Muscle of arm (tissue), 12 donors: ENCODE measurements around the gene GUCA2A. TPM values are rescaled to one million over a fixed set of nuclear protein-coding genes. Genes with fewer than 3 reads are reported as not detected.

ENCODE experiments used
- DNase-seq: peaks from one replicate; pipeline ENCODE4 v3.0.0-alpha.2; 2013
- polyA plus RNA-seq, 12 donors: library from polyadenylated mRNA; unstranded; fragments of 120-200 nt; gene quantifications; one replicate each; pipeline ENCODE4 v1.2.1, GENCODE V29; 2013; ENCODE audit not compliant: insufficient read length in 12 of 12

The GUCA2A gene
- polyA plus RNA-seq, 12 donors = 0.61 to 33.9 TPM; not detected in 10

- DNase-seq = no peak
Observed at GRCh38 chr1:42133809-42134526, 30.6 kb downstream of the GUCA2A start.

GRCh38 chr1:42133390-42133789 lies 31.2 kb downstream of the GUCA2A start:
- DNase-seq = no peak

GRCh38 chr1:42130061-42130660 lies 34.4 kb downstream of the GUCA2A start:
- no peak for DNase-seq

GRCh38 chr1:42128964-42129363 lies 35.6 kb downstream of the GUCA2A start:
- DNase-seq = no peak

GRCh38 chr1:42128499-42128898 lies 36.0 kb downstream of the GUCA2A start:
- no peak for DNase-seq

- no peak for DNase-seq
Observed at GRCh38 chr1:42127767-42128166, 36.8 kb downstream of the GUCA2A start.

GRCh38 chr1:42125552-42125951 lies 39.0 kb downstream of the GUCA2A start:
- no peak for DNase-seq

GRCh38 chr1:42122408-42122807 lies 42.1 kb downstream of the GUCA2A start:
- DNase-seq = no peak

- DNase-seq = no peak
Observed at GRCh38 chr1:42118125-42118524, 46.4 kb downstream of the GUCA2A start.

GRCh38 chr1:42117214-42117613 lies 47.3 kb downstream of the GUCA2A start:
- no peak for DNase-seq

- DNase-seq = no peak
Observed at GRCh38 chr1:42114229-42114628, 50.3 kb downstream of the GUCA2A start.

Other genes with a start within 250 kb of the GUCA2A start
- gene HIVEP3, start 245.8 kb downstream of the GUCA2A start, polyA plus RNA-seq = 1 to 10 TPM in 11 of 12 donors, not detected in 1; 1.9 to 3.7 (median 2.3) TPM
- not detected for gene GUCA2B, start 11.3 kb downstream of the GUCA2A start, polyA plus RNA-seq
- gene FOXJ3, start 170.5 kb upstream of the GUCA2A start, polyA plus RNA-seq = 10 to 100 TPM in 11 of 12 donors, not detected in 1; 33.6 to 69.1 (median 38.9) TPM
- gene RIMKLA, start 216.0 kb upstream of the GUCA2A start, polyA plus RNA-seq = 1 to 10 TPM in 5 of 12 donors, under 1 TPM in 6, not detected in 1; 0.39 to 1.2 (median 0.88) TPM